HG03045 (cell line): ENCODE measurements around the gene EDDM13.
"Not testable (repeated sequence)": the region's sequence is repeated elsewhere in the genome, so short reads cannot be mapped to it uniquely, and the experiment has no call there.

Experiments
- ATAC-seq: cut with Tn5 transposase; IDR thresholded peaks from one replicate; pipeline ENCODE4 v1.9.1; 2021; ENCODE audit warnings: mild to moderate bottlenecking, moderate library complexity; ENCODE audit not compliant: unreplicated experiment

The EDDM13 gene

GRCh38 chr19:56272161-56272798 is at the start of gene EDDM13:
Gene EDDM13, plus strand, starts transcription at chr19:56272748. Its CDS starts 87 bp downstream, at chr19:56272835.
- ATAC-seq: no peak

- no peak for ATAC-seq
Measured at GRCh38 chr19:56222901-56223300, 49.6 kb upstream of the EDDM13 start.

- ATAC-seq: no peak
Measured at GRCh38 chr19:56223481-56223880, 49.1 kb upstream of the EDDM13 start.

GRCh38 chr19:56245121-56245740 is 27.3 kb upstream of the EDDM13 start:
- no peak for ATAC-seq

- not testable (repeated sequence) for ATAC-seq
Measured at GRCh38 chr19:56245764-56246163, 26.8 kb upstream of the EDDM13 start.

GRCh38 chr19:56248736-56249338 is 23.7 kb upstream of the EDDM13 start:
- ATAC-seq: not testable (repeated sequence)

- no peak for ATAC-seq
Measured at GRCh38 chr19:56252699-56253422, 19.7 kb upstream of the EDDM13 start.

GRCh38 chr19:56253737-56254136 is 18.8 kb upstream of the EDDM13 start:
- no peak for ATAC-seq

GRCh38 chr19:56258272-56258671 is 14.3 kb upstream of the EDDM13 start:
- no peak for ATAC-seq

- no peak for ATAC-seq
Measured at GRCh38 chr19:56261145-56261544, 11.4 kb upstream of the EDDM13 start.

- not testable (repeated sequence) for ATAC-seq
Measured at GRCh38 chr19:56261932-56262331, 10.6 kb upstream of the EDDM13 start.

GRCh38 chr19:56263319-56263718 is 9.2 kb upstream of the EDDM13 start:
- ATAC-seq: no peak

GRCh38 chr19:56266051-56266450 is 6.5 kb upstream of the EDDM13 start:
- no peak for ATAC-seq

GRCh38 chr19:56269348-56269747 is 3.2 kb upstream of the EDDM13 start:
- no peak for ATAC-seq

GRCh38 chr19:56270676-56271075 is 1.9 kb upstream of the EDDM13 start:
- no peak for ATAC-seq

GRCh38 chr19:56271151-56271550 is 1.4 kb upstream of the EDDM13 start:
- no peak for ATAC-seq

- ATAC-seq: no peak
Measured at GRCh38 chr19:56273563-56274117, 1.1 kb downstream of the EDDM13 start.

GRCh38 chr19:56282809-56283208 is 10.3 kb downstream of the EDDM13 start:
- ATAC-seq: no peak

- ATAC-seq: no peak
Measured at GRCh38 chr19:56284746-56285145, 12.2 kb downstream of the EDDM13 start.

- ATAC-seq: no peak
Measured at GRCh38 chr19:56290104-56290503, 17.6 kb downstream of the EDDM13 start.

- no peak for ATAC-seq
Measured at GRCh38 chr19:56291867-56292266, 19.3 kb downstream of the EDDM13 start.
